Fibroblast of skin of left biceps (primary cell): ENCODE data around the gene NRP1.

ENCODE experiments used
- DNase-seq, 2 experiments: peaks; one replicate each; pipeline ENCODE4 v3.0.0-alpha.2; 2013; ENCODE audit warnings: low read depth in 2 of 2

NRP1 gene

GRCh38 chr10:33260403-33261149 lies 73.9 kb downstream of the NRP1 start:
- DNase-seq, result no peak

- no peak for DNase-seq
Observed at GRCh38 chr10:33258967-33259366, 75.5 kb downstream of the NRP1 start.

- no peak for DNase-seq
Observed at GRCh38 chr10:33257439-33258080, 76.9 kb downstream of the NRP1 start.

- DNase-seq, result no peak
Observed at GRCh38 chr10:33256458-33256857, 78.0 kb downstream of the NRP1 start.

DNA sequence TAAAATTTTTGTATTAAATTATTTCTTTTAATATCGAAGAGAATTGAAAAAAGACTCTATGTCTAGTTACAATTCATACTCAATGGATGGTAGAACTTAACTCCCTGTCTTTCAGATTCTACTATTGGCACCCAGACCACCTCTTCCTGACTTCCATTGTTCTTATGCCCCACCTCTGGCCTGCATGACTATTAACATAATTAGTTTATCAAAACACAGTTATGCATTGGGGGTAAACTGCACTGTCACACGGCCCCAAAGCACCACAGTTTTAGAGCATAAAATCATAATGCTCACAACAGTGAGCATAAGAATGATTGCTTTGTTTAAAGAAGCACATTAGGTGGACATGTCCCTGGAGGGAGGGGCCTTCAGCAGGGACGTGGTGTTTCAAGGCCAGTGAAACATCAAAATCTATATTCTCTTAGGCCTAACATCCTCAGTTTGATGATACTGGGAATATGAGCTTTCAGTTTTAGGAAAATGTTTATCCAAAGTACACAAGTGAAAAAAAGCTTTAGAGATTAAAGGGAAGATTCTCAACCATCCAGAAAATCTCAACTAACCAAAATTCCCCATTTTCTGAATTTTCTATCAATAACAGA lies 79.8 kb downstream of the NRP1 start:
- DNase-seq, result no peak

DNA sequence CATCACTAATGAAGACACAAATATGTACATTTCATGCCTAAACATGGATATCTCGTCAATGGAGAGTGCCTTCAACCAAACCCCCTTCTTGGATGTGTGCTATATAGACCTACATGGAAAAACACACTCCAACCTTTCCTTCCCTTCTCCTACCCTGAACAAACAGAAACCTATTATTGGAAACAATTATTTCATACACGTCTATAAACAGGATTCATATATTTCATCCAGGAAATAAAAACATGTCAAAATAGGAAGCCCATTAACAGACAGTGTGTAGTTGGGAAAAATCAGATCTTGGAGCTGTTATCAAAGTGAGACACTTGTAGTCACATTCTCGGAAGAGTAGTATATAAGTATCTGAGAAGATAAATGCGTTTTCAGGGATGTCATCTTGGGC lies 81.1 kb downstream of the NRP1 start:
- no peak for DNase-seq

DNA sequence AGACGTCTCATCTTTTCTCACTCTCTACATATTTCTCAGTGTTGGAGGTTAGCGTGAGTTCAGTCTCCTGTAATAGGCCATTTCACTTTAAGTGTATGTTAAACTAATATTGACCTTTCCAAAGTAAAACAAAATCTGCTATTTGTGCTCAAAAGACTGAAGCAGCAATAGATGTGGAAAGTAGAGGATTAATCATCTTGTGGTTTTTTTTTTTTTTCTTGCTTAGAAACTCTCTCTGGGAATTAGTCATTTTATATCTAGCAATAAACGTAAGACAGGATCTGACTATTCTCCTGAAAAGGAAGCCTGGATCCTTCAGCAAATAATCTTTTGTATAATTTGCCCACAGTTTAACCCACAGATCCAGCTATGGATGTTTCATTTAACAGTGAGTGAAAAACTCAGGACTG lies 81.7 kb downstream of the NRP1 start:
- DNase-seq, result peak in 1 of 2 experiments; percentile 66

- DNase-seq, result no peak
Observed at GRCh38 chr10:33252324-33252723, 82.1 kb downstream of the NRP1 start.

GRCh38 chr10:33249659-33250345 lies 84.7 kb downstream of the NRP1 start:
- DNase-seq, result no peak

GRCh38 chr10:33249137-33249536 lies 85.3 kb downstream of the NRP1 start:
- DNase-seq, result no peak

GRCh38 chr10:33248638-33249037 lies 85.8 kb downstream of the NRP1 start:
- no peak for DNase-seq

- no peak for DNase-seq
Observed at GRCh38 chr10:33247221-33247922, 87.1 kb downstream of the NRP1 start.

DNA sequence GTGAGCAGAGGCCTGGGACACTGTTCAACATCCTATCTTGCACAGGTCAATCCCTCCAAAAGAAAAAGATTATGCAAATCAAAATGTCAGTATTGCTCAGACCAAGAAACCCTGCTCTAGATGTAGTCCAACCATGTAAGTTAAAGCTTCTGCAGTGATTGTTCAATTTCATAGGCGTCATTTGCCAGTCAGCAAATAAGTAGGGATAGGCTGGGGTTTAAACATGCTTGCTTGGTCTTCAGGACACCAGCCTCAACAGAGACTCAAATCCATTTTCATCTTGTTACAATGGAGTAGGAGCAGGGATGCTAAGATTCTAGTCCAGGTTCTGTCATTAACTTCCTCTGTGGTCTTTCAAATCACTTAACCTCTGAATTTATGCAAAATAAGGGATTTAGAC lies 89.1 kb downstream of the NRP1 start:
- no peak for DNase-seq

GRCh38 chr10:33244354-33244967 lies 90.0 kb downstream of the NRP1 start:
- no peak for DNase-seq

- DNase-seq, result no peak
Observed at GRCh38 chr10:33243703-33244102, 90.8 kb downstream of the NRP1 start.

DNA sequence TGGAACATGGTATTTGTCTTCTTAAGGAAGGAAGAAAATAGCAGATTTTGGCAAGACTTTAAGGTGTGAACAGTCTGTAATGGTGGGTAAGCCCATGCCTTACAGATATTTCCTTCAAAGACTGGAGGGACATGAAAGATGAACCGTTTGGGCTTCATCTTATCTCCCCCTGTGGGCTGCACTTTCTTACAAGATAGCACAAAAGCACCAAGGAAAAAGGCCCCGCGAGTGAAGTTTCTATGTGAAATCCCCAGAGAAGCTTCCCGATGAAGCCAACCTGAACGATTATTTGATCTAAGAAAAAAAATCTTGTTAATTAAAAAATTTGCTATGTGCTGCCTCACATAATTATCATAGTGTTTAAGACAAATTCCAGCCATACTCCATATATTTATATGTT lies 91.5 kb downstream of the NRP1 start:
- DNase-seq, result no peak

- DNase-seq, result no peak
Observed at GRCh38 chr10:33241351-33241750, 93.1 kb downstream of the NRP1 start.

GRCh38 chr10:33240931-33241330 lies 93.5 kb downstream of the NRP1 start:
- peak; percentile 76 to 77 for DNase-seq

GRCh38 chr10:33240258-33240657 lies 94.2 kb downstream of the NRP1 start:
- DNase-seq, result no peak

GRCh38 chr10:33239257-33239656 lies 95.2 kb downstream of the NRP1 start:
- DNase-seq, result no peak

- no peak for DNase-seq
Observed at GRCh38 chr10:33238643-33239042, 95.8 kb downstream of the NRP1 start.
